Neural cell (in vitro differentiated cells): ENCODE data around the gene CLINT1. TPM values are rescaled to one million over a fixed set of nuclear protein-coding genes. Genes with fewer than 3 reads are reported as not detected.

ENCODE experiments used
- H2AFZ ChIP-seq: fragments of 200-600, 300-800 bp; sonication (generic), shearing (Covaris generic); 2 replicates; pipeline ENCODE4 v1.6.0; 2014; ENCODE audit warnings: low read depth, mild to moderate bottlenecking, antibody characterized with exemption, low read length, moderate library complexity
- H3F3A ChIP-seq: fragments of 200-600 bp; shearing (Covaris generic); 2 replicates; pipeline ENCODE4 v1.6.1; 2016; ENCODE audit warnings: mild to moderate bottlenecking, moderate library complexity, mixed read lengths, antibody characterized with exemption, low read length; ENCODE audit not compliant: insufficient read depth, poor library complexity, severe bottlenecking
- H3K27ac ChIP-seq: fragments of 200-600, 300-800 bp; sonication (generic), shearing (Covaris generic); 2 replicates; pipeline ENCODE4 v1.5.1; 2014; ENCODE audit warnings: mild to moderate bottlenecking, low read length, moderate library complexity
- H3K27me3 ChIP-seq: fragments of 300-800, 200-600 bp; sonication (generic), shearing (Covaris generic); 2 replicates; pipeline ENCODE4 v1.6.0; 2014; ENCODE audit warnings: mild to moderate bottlenecking, low read depth, low read length, moderate library complexity; ENCODE audit not compliant: insufficient read depth
- H3K36me3 ChIP-seq: fragments of 300-800, 200-600 bp; sonication (generic), shearing (Covaris generic); 2 replicates; pipeline ENCODE4 v1.5.1; 2014; ENCODE audit warnings: mild to moderate bottlenecking, antibody characterized with exemption, low read length, moderate library complexity; ENCODE audit not compliant: insufficient read depth
- H3K4me2 ChIP-seq: fragments of 300-800, 200-600 bp; sonication (generic), shearing (Covaris generic); 2 replicates; pipeline ENCODE4 v1.6.0; 2014; ENCODE audit warnings: mild to moderate bottlenecking, low read length
- H3K4me3 ChIP-seq: fragments of 300-800, 200-600 bp; sonication (generic), shearing (Covaris generic); 2 replicates; pipeline ENCODE4 v1.5.1; 2014; ENCODE audit warnings: mild to moderate bottlenecking, low read length, moderate library complexity
- H3K79me2 ChIP-seq: fragments of 200-600 bp; shearing (Covaris generic); replicated peaks from 2 replicates; pipeline ENCODE4 v1.6.0; 2014; ENCODE audit warnings: mild to moderate bottlenecking, low read length, moderate library complexity; ENCODE audit not compliant: insufficient read depth
- H3K9ac ChIP-seq: fragments of 300-800, 200-600 bp; sonication (generic), shearing (Covaris generic); 2 replicates; pipeline ENCODE4 v1.6.1; 2016; ENCODE audit warnings: mild to moderate bottlenecking, low read length, mixed read lengths
- H3K9me2 ChIP-seq: fragments of 200-600 bp; shearing (Covaris generic); 2 replicates; pipeline ENCODE4 v1.6.1; 2016; ENCODE audit warnings: mild to moderate bottlenecking, low read length, mixed read lengths; ENCODE audit not compliant: insufficient read depth
- H3K9me3 ChIP-seq: fragments of 200-600, 300-800 bp; sonication (generic), shearing (Covaris generic); 2 replicates; pipeline ENCODE4 v1.6.1; 2016; ENCODE audit warnings: mild to moderate bottlenecking, mixed run types, low read length, moderate library complexity, mixed read lengths
- H4K20me1 ChIP-seq: fragments of 200-600 bp; shearing (Covaris generic); 2 replicates; pipeline ENCODE4 v1.6.1; 2016; ENCODE audit warnings: mild to moderate bottlenecking, mixed run types; ENCODE audit not compliant: insufficient read depth
- EP300 ChIP-seq: fragments of 450-650 bp; conservative IDR thresholded peaks from 2 replicates; pipeline ENCODE4 v1.6.1; 2014; ENCODE audit warnings: antibody characterized with exemption, mild to moderate bottlenecking, moderate library complexity; ENCODE audit not compliant: poor library complexity, severe bottlenecking
- EZH2 ChIP-seq: fragments of 200-600, 300-800 bp; shearing (Covaris generic), sonication (generic); IDR thresholded peaks from 2 replicates; pipeline ENCODE4 v1.6.1; 2014; ENCODE audit warnings: antibody characterized with exemption, low read length, borderline replicate concordance, mild to moderate bottlenecking; ENCODE audit not compliant: insufficient read depth, poor library complexity, severe bottlenecking
- MXI1 ChIP-seq: fragments of 450-650 bp; conservative IDR thresholded peaks from 2 replicates; pipeline ENCODE4 v1.6.1; 2014; ENCODE audit warnings: antibody characterized with exemption, mild to moderate bottlenecking; ENCODE audit not compliant: poor library complexity, severe bottlenecking
- POLR2AphosphoS5 ChIP-seq: IDR thresholded peaks from 2 replicates; pipeline ENCODE4 v1.6.1; 2012
- RAD21 ChIP-seq: fragments of 450-650 bp; conservative IDR thresholded peaks from 2 replicates; pipeline ENCODE4 v1.6.1; 2014; ENCODE audit warnings: antibody characterized with exemption, mild to moderate bottlenecking, moderate library complexity
- TAF1 ChIP-seq: IDR thresholded peaks from 2 replicates; pipeline ENCODE4 v1.6.1; 2012; ENCODE audit warnings: low read depth
- polyA plus RNA-seq: library from polyadenylated mRNA; depleted of rRNA; stranded (reverse); fragments of >200 nt; gene quantifications from 2 replicates; pipeline ENCODE4 v1.2.3, GENCODE V29; 2014
- TF ChIP-seq, protein P1 (sequence below): fragments of 450-650 bp; IDR thresholded peaks from 2 replicates; pipeline ENCODE4 v1.5.1; 2014; ENCODE audit warnings: antibody characterized with exemption, mild to moderate bottlenecking, moderate library complexity; ENCODE audit not compliant: poor library complexity, severe bottlenecking
- TF ChIP-seq, protein P2 (sequence below): IDR thresholded peaks from 2 replicates; pipeline ENCODE4 v1.6.1; 2012; ENCODE audit warnings: borderline replicate concordance

Gene CLINT1
- polyA plus RNA-seq, 1 donor from 2014 or later = 47.3 TPM

DNA sequence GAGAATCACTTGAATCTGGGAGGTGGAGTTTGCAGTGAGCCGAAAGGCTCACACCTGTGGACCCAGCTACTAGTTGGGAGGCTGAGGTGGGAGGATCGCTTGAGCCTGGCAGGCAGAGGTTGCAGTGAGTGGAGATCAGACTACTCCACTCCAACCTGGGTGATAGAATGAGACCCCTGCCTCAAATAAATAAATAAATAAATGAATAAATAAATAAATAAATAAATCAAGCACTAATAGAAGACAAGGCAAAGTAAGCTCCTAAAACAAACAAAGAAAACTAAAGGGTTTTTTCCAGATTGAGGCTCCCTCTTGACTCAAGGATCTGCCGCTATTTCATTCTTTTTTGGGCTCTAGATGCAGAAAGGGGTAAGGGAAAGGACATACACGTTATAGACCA is 34.7 kb upstream of the CLINT1 start:
- Histone ChIP-seq H3K79me2 (no peaks in the 10 kb centered on the region), H3K4me3 (no peak overlapping the region), H3K36me3 (no peaks in the 10 kb centered on the region), H3K27me3 (no peaks in the 10 kb centered on the region), H3K9me3 (no peaks in the 10 kb centered on the region), H2AFZ (no peak overlapping the region), H3K4me2 (no peak overlapping the region), H3K9ac (no peak overlapping the region), H4K20me1 (no peaks in the 10 kb centered on the region), H3F3A (no peaks in the 10 kb centered on the region), H3K9me2 (no peaks in the 10 kb centered on the region), H3K27ac (no peak overlapping the region)
- TF ChIP-seq, protein P1, sequence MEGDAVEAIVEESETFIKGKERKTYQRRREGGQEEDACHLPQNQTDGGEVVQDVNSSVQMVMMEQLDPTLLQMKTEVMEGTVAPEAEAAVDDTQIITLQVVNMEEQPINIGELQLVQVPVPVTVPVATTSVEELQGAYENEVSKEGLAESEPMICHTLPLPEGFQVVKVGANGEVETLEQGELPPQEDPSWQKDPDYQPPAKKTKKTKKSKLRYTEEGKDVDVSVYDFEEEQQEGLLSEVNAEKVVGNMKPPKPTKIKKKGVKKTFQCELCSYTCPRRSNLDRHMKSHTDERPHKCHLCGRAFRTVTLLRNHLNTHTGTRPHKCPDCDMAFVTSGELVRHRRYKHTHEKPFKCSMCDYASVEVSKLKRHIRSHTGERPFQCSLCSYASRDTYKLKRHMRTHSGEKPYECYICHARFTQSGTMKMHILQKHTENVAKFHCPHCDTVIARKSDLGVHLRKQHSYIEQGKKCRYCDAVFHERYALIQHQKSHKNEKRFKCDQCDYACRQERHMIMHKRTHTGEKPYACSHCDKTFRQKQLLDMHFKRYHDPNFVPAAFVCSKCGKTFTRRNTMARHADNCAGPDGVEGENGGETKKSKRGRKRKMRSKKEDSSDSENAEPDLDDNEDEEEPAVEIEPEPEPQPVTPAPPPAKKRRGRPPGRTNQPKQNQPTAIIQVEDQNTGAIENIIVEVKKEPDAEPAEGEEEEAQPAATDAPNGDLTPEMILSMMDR = no peak
- TF ChIP-seq POLR2AphosphoS5 (no peak), MXI1 (no peak), RAD21 (no peak), TAF1 (no peak)

DNA sequence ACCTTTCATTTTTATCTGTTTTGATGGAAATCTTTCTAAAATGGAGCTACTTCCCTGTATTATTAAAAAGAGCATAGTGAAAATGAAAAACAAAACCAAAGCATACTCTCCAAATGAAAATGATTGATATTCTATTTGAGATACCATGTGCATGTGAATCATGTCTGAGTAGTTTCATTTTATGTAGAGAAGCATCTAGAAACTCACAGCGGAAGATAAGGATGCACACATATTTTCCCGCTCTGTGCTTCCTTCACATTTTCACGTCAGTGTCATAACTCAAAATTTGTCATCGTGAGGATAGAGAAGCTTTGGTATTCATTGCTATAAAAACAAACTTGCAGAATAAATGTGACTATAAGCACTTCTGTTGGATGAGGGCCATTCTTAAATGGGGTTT is 34.0 kb upstream of the CLINT1 start:
- H3K79me2 ChIP-seq = no peaks in the 10 kb centered on the region
- no peaks in the 10 kb centered on the region for H3K9me3 ChIP-seq
- no peaks in the 10 kb centered on the region for H3K36me3 ChIP-seq
- no peaks in the 10 kb centered on the region for H3K27me3 ChIP-seq
- no peaks in the 10 kb centered on the region for H4K20me1 ChIP-seq
- no peak overlapping the region for H3K4me2 ChIP-seq
- H3K4me3 ChIP-seq = no peak overlapping the region
- H3K9me2 ChIP-seq = no peaks in the 10 kb centered on the region
- no peak overlapping the region for H3K27ac ChIP-seq
- no peaks in the 10 kb centered on the region for H3F3A ChIP-seq
- H2AFZ ChIP-seq = no peak overlapping the region
- no peak overlapping the region for H3K9ac ChIP-seq
- TF ChIP-seq POLR2AphosphoS5 (no peak), EZH2 (no peak), MXI1 (no peak), EP300 (no peak)
- TF ChIP-seq, protein P1 = no peak
- TF ChIP-seq, protein P2, sequence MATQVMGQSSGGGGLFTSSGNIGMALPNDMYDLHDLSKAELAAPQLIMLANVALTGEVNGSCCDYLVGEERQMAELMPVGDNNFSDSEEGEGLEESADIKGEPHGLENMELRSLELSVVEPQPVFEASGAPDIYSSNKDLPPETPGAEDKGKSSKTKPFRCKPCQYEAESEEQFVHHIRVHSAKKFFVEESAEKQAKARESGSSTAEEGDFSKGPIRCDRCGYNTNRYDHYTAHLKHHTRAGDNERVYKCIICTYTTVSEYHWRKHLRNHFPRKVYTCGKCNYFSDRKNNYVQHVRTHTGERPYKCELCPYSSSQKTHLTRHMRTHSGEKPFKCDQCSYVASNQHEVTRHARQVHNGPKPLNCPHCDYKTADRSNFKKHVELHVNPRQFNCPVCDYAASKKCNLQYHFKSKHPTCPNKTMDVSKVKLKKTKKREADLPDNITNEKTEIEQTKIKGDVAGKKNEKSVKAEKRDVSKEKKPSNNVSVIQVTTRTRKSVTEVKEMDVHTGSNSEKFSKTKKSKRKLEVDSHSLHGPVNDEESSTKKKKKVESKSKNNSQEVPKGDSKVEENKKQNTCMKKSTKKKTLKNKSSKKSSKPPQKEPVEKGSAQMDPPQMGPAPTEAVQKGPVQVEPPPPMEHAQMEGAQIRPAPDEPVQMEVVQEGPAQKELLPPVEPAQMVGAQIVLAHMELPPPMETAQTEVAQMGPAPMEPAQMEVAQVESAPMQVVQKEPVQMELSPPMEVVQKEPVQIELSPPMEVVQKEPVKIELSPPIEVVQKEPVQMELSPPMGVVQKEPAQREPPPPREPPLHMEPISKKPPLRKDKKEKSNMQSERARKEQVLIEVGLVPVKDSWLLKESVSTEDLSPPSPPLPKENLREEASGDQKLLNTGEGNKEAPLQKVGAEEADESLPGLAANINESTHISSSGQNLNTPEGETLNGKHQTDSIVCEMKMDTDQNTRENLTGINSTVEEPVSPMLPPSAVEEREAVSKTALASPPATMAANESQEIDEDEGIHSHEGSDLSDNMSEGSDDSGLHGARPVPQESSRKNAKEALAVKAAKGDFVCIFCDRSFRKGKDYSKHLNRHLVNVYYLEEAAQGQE = no peak
